Activated CD4-positive, alpha-beta memory T cell treated with anti-CD3 and anti-CD28 coated beads, Interleukin-2, amount 10 ng/mL, durations not matched to agents 7 days and 5 days (primary cell): ENCODE measurements around the gene CSF2RB. TPM values are rescaled to one million over a fixed set of nuclear protein-coding genes. Genes with fewer than 3 reads are reported as not detected.

Experiments used
- CTCF ChIA-PET: fragments of 350-600 bp; sonication (Branson Sonifier 250); formaldehyde crosslinking; loops from one replicate; lab custom pipeline; 2021; ENCODE audit warnings: antibody characterized with exemption, inconsistent platforms; lab: Charles Lee
- POLR2A ChIA-PET: fragments of 350-600 bp; sonication (Branson Sonifier 250); formaldehyde crosslinking; loops from one replicate; lab custom pipeline; 2021; ENCODE audit warnings: antibody characterized with exemption; lab: Charles Lee
- DNase-seq: peaks from one replicate; pipeline ENCODE4 v3.0.0-alpha.2; 2020
- H3K27ac Mint-ChIP-seq: one replicate; pipeline ENCODE4 v1.8.0; 2021; ENCODE audit warnings: mild to moderate bottlenecking, mixed read lengths
- H3K27me3 Mint-ChIP-seq: one replicate; pipeline ENCODE4 v1.8.0; 2021; ENCODE audit warnings: mixed read lengths
- H3K36me3 Mint-ChIP-seq: one replicate; pipeline ENCODE4 v1.8.0; 2021; ENCODE audit warnings: low read depth, mixed read lengths
- H3K4me1 Mint-ChIP-seq: one replicate; pipeline ENCODE4 v1.8.0; 2021; ENCODE audit warnings: mixed read lengths
- H3K4me3 Mint-ChIP-seq: one replicate; pipeline ENCODE4 v1.8.0; 2021; ENCODE audit warnings: mild to moderate bottlenecking, mixed read lengths
- H3K9me3 Mint-ChIP-seq: one replicate; pipeline ENCODE4 v1.8.0; 2021; ENCODE audit warnings: mixed read lengths
- total RNA-seq, 2 experiments: library from RNA; stranded (reverse); gene quantifications; one replicate each; pipeline ENCODE4 v1.2.3, GENCODE V29; 2021

Gene CSF2RB
- total RNA-seq, 2 experiments from 2014 or later, result 2.3 to 3.0 TPM

DNA sequence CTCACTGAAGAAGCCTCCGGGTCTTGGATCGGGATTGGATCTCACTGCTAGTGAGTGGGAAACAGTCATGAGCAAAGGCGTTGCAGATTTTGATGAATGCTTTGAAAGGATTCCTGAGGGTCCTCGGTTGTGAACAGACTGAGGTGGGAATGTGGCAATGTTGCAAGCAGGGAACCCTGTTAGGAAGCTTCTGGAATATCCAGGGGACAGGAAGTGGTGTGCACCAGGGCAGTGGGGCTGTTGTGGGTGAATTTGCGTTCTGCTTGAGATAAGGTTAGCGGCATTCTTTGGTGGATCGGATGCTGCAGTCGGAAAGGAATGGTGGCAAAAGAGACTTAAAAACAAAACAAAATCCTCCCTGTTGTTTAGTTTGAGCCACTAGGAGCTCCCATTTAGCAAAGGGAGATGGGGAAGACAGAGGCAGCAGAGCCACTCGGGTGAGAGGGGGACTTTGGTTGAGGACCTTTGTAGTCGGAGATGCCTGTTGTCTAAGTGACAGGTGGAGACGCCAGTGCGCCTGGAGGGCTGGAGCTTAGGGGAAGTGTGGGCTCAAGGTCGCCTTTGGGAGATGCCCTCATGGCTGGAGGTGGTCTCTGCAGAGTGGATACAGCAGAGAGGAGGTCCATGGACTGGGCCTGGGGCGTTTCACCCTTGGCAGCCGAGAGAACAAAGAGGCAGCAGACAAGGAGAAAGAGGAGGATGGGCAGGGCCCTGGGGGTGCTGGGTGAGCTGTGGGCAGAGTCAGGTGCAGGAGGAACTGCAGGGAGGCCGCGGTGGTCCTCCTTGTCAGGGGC lies 37.6 kb downstream of the CSF2RB start:
- Mint-ChIP-seq H3K27me3 (peaks cover 7% of the 10 kb centered on the region), H3K9me3 (no peaks in the 10 kb centered on the region), H3K4me3 (no peak overlapping the region), H3K27ac (no peak overlapping the region), H3K4me1 (peaks cover 10% of the 10 kb centered on the region), H3K36me3 (no peaks in the 10 kb centered on the region)
- ChIA-PET POLR2A (no interaction called here), CTCF (no interaction called here)
- no peak for DNase-seq

DNA sequence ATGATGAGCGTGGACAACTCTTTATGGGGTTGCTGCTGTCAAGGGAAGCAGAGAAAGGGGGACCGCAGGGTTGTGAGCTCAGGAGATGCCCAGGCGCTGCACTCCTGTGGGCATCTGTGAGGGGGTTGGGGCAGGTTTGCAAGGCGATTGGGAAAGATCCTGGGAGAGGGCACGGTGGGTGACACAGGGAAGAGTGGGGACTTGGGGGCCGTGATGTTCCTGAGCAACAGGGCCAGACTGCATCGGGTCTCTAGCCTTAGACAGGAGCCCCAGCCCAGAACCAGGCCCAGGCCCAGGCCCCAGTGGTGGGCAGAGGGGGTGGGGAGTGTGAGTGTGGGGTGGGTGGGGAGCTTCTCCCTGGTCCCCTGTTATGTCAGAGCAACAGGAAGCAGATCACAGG lies 38.3 kb downstream of the CSF2RB start:
- Mint-ChIP-seq H3K9me3 (peaks cover 4% of the 10 kb centered on the region), H3K27ac (no peak overlapping the region), H3K27me3 (peaks cover 7% of the 10 kb centered on the region), H3K4me1 (peaks cover 10% of the 10 kb centered on the region), H3K36me3 (no peaks in the 10 kb centered on the region), H3K4me3 (no peak overlapping the region)
- ChIA-PET CTCF (no interaction called here), POLR2A (no interaction called here)
- no peak for DNase-seq

GRCh38 chr22:36953239-36954080 lies 40.0 kb downstream of the CSF2RB start:
- no peak for DNase-seq
- no peak overlapping the region for H3K27ac Mint-ChIP-seq
- POLR2A ChIA-PET, result no interaction called here
- no peak overlapping the region for H3K4me3 Mint-ChIP-seq
- peaks cover 7% of the 10 kb centered on the region for H3K27me3 Mint-ChIP-seq
- H3K4me1 Mint-ChIP-seq, result peaks cover 8% of the 10 kb centered on the region
- CTCF ChIA-PET, result no interaction called here
- H3K9me3 Mint-ChIP-seq, result peaks cover 9% of the 10 kb centered on the region
- H3K36me3 Mint-ChIP-seq, result no peaks in the 10 kb centered on the region

GRCh38 chr22:36954251-36955014 lies 41.0 kb downstream of the CSF2RB start:
- no peaks in the 10 kb centered on the region for H3K36me3 Mint-ChIP-seq
- CTCF ChIA-PET, result no interaction called here
- DNase-seq, result no peak
- H3K4me3 Mint-ChIP-seq, result no peak overlapping the region
- peaks cover 7% of the 10 kb centered on the region for H3K27me3 Mint-ChIP-seq
- peaks cover 8% of the 10 kb centered on the region for H3K4me1 Mint-ChIP-seq
- H3K27ac Mint-ChIP-seq, result no peak overlapping the region
- POLR2A ChIA-PET, result no interaction called here
- H3K9me3 Mint-ChIP-seq, result peaks cover 9% of the 10 kb centered on the region

DNA sequence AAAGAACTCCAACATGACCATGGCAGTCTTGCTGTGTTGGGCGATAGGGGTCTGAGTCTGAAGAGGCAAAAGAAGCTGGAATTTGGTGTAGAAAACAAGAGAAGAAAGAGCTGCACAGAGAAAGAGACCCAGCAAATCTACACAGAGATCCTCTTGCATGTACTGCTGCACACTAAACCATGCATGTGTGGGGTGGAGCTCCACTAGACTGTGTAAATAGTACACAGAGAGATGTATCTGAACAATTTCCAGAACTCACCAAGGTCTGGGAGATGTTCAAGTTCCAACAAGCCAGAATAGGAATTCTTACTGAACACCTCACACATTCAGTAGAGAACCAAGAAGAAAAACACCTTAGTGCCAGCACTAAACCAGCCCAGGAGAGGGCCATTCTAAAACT lies 42.3 kb downstream of the CSF2RB start:
- Mint-ChIP-seq H3K27ac (no peak overlapping the region), H3K9me3 (peaks cover 9% of the 10 kb centered on the region), H3K36me3 (no peaks in the 10 kb centered on the region), H3K27me3 (peaks cover 10% of the 10 kb centered on the region), H3K4me1 (peaks cover 8% of the 10 kb centered on the region), H3K4me3 (no peak overlapping the region)
- ChIA-PET CTCF (interaction anchor here (1.0 kb wide), 1 partner anchor 48 kb away, joined by 5 read pairs; no protein-coding TSS in a partner anchor), POLR2A (no interaction called here)
- DNase-seq, result no peak

DNA sequence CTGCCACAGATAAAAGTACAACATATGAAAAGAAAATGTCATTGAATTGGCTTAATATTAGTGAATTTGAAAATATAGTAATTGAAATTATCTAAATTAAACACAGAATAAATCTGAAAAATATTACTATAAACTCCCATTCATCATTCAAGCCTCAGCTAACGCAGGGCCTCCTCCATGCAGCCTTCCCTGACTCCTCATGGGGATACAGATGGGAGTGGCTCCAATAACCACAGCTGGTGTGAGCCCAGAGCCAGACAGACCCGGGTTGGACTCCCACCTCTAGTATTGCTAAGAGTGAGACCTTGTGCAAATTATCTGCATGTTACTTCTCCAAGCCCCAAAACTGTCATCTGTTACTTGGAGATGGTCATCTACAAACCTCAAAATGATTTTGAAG lies 44.9 kb downstream of the CSF2RB start:
- no peak overlapping the region for H3K4me3 Mint-ChIP-seq
- no peak for DNase-seq
- H3K36me3 Mint-ChIP-seq, result no peaks in the 10 kb centered on the region
- H3K27me3 Mint-ChIP-seq, result peaks cover 20% of the 10 kb centered on the region
- ChIA-PET CTCF (interaction anchor here (0.8 to 0.9 kb wide), 2 partner anchors 62 to 102 kb away, joined by 3 read pairs; no protein-coding TSS in a partner anchor), POLR2A (no interaction called here)
- no peak overlapping the region for H3K27ac Mint-ChIP-seq
- H3K4me1 Mint-ChIP-seq, result peaks cover 7% of the 10 kb centered on the region
- H3K9me3 Mint-ChIP-seq, result peaks cover 9% of the 10 kb centered on the region

DNA sequence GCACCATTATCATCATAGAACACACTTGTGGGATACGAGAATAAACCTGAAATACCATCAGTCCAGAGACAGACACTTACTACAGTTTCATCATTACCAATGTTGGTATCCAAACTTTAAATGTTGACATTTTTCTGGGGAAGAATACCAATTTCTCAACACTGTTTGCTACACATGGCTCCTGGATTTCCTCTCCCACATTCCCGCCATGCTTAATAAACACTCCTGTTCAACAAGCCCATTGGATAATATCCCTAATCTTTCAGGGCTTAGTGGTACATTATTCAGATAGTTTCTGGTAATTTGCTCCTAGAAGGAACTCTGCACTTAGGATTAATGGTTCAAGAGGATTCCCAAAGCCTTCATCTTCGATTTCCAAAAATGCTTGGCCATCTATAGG lies 48.2 kb downstream of the CSF2RB start:
- ChIA-PET CTCF (interaction anchor here (0.8 to 2.3 kb wide), 3 partner anchors 16 to 105 kb away, joined by 3 to 12 read pairs (median 7); no protein-coding TSS in a partner anchor), POLR2A (no interaction called here)

GRCh38 chr22:36963302-36963701 lies 49.9 kb downstream of the CSF2RB start:
- no peak overlapping the region for H3K27ac Mint-ChIP-seq
- no peaks in the 10 kb centered on the region for H3K36me3 Mint-ChIP-seq
- DNase-seq, result no peak
- no peaks in the 10 kb centered on the region for H3K4me1 Mint-ChIP-seq
- no peaks in the 10 kb centered on the region for H3K9me3 Mint-ChIP-seq
- ChIA-PET POLR2A (no interaction called here), CTCF (interaction anchor here (0.9 kb wide), 1 partner anchor 14 kb away, joined by 3 read pairs; no protein-coding TSS in a partner anchor)
- H3K4me3 Mint-ChIP-seq, result no peak overlapping the region
- H3K27me3 Mint-ChIP-seq, result peaks cover 22% of the 10 kb centered on the region

More for the DNA sequence above, 48.2 kb downstream of the CSF2RB start:
- H3K36me3 Mint-ChIP-seq, result no peaks in the 10 kb centered on the region
- peaks cover 6% of the 10 kb centered on the region for H3K9me3 Mint-ChIP-seq
- no peak overlapping the region for H3K27ac Mint-ChIP-seq
- H3K4me1 Mint-ChIP-seq, result no peaks in the 10 kb centered on the region
- no peak for DNase-seq
- H3K4me3 Mint-ChIP-seq, result no peak overlapping the region
- H3K27me3 Mint-ChIP-seq, result peaks cover 22% of the 10 kb centered on the region

DNA sequence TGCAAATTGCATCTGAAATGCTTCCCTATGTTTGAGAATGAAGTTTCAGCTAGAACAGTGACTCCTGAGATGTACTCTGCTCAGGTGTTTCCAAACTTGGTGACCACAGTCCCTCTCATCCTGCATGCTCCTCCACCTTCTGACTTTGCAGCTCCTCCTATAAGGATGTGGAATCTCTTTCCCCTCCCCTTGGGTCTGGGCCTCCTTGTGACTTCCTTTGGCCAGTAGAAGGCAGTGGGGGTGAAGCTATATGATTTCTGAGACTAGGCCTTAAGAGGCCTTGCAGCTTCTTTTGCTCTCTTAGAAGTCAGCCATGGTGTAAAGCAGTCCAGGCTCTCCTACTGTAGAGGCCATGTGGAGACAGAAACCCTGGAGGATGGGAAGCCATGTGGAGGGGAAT lies 50.7 kb downstream of the CSF2RB start:
- ChIA-PET POLR2A (interaction anchor here (0.6 kb wide), 1 partner anchor 329 kb away, joined by 3 read pairs; no protein-coding TSS in a partner anchor), CTCF (interaction anchor here (1.1 kb wide), 1 partner anchor 24 kb away, joined by 4 read pairs; no protein-coding TSS in a partner anchor)
- Mint-ChIP-seq H3K9me3 (no peaks in the 10 kb centered on the region), H3K27me3 (peaks cover 25% of the 10 kb centered on the region), H3K4me3 (no peak overlapping the region), H3K27ac (no peak overlapping the region), H3K36me3 (no peaks in the 10 kb centered on the region), H3K4me1 (no peaks in the 10 kb centered on the region)
- no peak for DNase-seq

- peaks cover 21% of the 10 kb centered on the region for H3K27me3 Mint-ChIP-seq
- no peak for DNase-seq
- POLR2A ChIA-PET, result no interaction called here
- H3K36me3 Mint-ChIP-seq, result no peaks in the 10 kb centered on the region
- H3K4me3 Mint-ChIP-seq, result no peak overlapping the region
- H3K9me3 Mint-ChIP-seq, result no peaks in the 10 kb centered on the region
- CTCF ChIA-PET, result no interaction called here
- no peak overlapping the region for H3K27ac Mint-ChIP-seq
- H3K4me1 Mint-ChIP-seq, result no peaks in the 10 kb centered on the region
Observed at GRCh38 chr22:36965696-36966095, 52.3 kb downstream of the CSF2RB start.

DNA sequence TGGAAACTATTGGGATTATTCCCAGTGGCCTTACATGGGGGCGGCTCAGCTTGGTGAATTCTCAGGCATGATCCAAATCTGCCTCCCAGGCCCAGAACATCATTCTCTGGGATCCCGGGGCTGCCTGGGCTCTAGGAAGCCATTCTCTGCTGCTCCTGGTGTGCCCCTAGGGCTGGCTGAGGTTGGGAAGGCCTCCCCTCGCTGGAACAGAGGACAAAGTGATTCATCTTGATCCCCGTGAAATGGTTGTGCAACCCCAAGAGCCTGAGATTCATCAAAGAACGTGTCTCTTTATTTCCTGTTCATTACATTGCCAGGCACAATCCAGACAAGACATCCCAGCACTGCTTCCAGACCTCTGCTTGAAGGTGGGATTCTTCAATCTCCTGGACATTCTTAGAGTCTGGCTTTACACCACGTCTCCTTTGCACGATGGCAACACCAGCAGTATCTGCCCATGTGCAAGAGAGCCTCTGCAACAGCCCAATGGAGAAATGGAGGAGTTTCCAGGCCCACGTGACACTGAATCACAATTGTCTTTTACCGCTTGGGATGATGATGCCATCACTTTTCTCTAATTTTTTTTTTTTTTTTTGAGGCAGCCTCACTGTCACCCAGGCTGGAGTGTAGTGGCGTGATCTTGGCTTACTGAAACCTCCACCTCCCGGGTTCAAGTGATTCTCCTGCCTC lies 53.6 kb downstream of the CSF2RB start:
- H3K4me3 Mint-ChIP-seq, result no peak overlapping the region

More for the DNA sequence above, 53.6 kb downstream of the CSF2RB start:
- Mint-ChIP-seq H3K36me3 (no peaks in the 10 kb centered on the region), H3K27me3 (peaks cover 11% of the 10 kb centered on the region), H3K9me3 (no peaks in the 10 kb centered on the region), H3K4me1 (no peaks in the 10 kb centered on the region), H3K27ac (no peak overlapping the region)
- ChIA-PET CTCF (interaction anchor here (1.8 kb wide), 1 partner anchor 10 kb away, joined by 11 read pairs; no protein-coding TSS in a partner anchor), POLR2A (no interaction called here)
- DNase-seq, result no peak
